ENCODE data around the gene SMIM45.

GRCh38 chr22:41915035-41915785, 36.7 kb upstream of the SMIM45 start, which contains the start of gene SHISA8:
- TF ChIP-seq, protein P1, sequence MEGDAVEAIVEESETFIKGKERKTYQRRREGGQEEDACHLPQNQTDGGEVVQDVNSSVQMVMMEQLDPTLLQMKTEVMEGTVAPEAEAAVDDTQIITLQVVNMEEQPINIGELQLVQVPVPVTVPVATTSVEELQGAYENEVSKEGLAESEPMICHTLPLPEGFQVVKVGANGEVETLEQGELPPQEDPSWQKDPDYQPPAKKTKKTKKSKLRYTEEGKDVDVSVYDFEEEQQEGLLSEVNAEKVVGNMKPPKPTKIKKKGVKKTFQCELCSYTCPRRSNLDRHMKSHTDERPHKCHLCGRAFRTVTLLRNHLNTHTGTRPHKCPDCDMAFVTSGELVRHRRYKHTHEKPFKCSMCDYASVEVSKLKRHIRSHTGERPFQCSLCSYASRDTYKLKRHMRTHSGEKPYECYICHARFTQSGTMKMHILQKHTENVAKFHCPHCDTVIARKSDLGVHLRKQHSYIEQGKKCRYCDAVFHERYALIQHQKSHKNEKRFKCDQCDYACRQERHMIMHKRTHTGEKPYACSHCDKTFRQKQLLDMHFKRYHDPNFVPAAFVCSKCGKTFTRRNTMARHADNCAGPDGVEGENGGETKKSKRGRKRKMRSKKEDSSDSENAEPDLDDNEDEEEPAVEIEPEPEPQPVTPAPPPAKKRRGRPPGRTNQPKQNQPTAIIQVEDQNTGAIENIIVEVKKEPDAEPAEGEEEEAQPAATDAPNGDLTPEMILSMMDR (IDR thresholded peaks at IDR 0.05), result no peak
- TF ChIP-seq POLR2A (IDR thresholded peaks at IDR 0.05), result no peak
